AML-193 (cell line): ENCODE measurements around the gene MTMR11.
A peak's percentile ranks its signal among the peaks of the same experiment; 100 is the strongest.

Source experiments
- DNase-seq, 2 experiments: peaks; one replicate each; lab custom pipeline; 2025; lab: John Stamatoyannopoulos, UW

MTMR11 gene

DNA sequence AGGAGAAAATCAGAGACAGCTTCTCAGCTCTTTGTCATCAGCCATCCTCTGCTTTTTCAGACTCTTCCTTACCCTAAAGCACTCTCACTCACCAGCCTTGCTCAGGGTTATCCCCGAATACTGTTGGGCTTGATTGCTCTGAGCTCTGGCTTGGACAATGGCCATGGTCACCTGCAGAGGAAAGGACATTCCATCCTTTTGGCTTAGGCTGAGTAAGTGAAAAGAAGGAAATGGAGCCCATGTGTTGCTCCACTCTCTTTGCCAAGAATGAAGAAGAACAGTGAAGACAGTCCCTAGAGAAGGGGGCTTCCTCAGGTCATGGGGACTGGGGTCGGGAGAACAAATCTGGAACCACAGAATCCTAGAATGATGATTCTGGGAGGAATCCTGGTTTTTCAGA lies 2.3 kb downstream of the MTMR11 start:
- no peak for DNase-seq

DNA sequence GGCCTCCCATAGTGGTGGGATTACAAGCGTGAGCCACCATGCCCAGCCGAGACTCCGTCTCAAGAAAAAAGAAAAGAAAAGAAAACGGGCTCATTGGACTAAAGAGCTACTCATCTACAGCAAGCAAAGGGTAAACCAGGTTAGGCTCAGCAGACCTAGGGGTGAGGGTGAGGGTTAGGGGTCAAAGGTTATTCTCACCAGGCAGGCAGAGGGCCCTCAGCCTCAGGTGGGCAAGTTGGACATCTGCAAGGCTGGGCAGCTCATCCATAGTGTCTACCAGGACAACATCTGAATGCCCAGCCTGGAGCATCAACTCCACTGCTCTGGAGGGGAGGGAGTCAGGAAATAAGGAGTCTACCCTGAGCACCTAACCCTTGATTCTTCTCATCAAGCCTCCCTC lies 3.5 kb downstream of the MTMR11 start:
- no peak for DNase-seq

DNA sequence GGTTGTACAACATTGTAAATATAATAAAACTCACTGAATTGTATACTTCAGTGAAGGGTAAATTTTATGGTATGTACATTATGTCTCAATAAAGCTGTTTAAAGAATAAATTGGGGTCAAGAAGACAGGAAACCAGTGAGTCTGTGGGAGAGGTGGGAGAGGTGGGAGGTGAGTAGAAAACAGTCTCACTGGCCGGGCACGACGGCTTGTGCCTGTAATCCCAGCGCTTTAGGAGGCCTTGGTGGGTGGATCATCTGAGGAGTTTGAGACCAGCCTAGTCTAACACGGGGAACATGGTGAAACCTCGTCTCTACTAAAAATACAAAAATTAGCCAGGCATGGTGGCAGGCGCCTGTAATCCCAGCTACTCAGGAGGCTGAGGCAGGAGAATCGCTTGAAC lies 4.2 kb downstream of the MTMR11 start:
- no peak for DNase-seq

DNA sequence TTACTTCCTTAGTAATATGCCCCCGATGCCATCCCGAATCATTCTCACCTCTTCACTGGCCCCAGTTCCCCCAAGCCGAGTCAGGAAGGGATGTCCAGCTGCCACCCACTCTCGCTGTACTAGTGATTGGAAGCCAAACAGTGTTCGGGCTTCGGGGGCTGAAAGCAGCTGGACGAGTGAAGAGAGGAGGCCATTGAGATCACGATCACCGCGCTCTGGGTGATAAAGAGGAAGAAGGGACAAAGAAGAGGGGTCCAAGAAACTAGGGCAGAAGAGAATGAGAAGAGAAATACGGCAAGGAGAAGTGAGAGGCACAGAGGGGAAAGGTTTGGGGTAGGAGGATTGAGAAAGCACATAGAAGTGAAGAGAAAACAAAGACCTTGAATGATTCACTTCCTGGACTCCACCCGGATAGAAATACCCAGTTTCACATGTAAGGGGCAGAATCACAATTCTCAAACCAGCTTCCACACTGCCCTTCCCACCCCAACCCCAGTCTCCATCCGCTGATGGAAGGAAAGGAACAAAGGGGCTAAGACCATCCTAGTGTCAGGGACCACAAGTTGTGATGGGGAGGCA lies 5.4 kb downstream of the MTMR11 start:
- no peak for DNase-seq

DNA sequence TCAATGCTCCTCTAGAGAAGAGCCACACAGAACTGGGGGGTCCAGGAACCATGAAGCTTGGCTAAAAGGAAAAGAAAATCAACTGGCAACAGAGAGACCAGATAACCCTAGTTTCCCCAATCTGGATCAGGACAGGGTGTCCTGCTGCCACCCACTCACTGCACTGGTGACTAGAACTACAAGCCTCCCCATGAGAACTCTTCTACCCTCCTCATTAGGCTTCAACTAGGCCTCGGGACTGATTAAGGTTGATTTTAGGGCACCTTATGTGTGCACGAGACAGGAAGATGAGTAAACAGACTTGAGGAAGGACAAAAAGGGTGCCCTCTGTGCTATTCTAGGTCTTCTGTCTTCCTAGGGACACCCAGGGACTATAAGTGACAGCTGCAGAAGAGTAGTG lies 6.8 kb downstream of the MTMR11 start:
- DNase-seq = no peak

DNA sequence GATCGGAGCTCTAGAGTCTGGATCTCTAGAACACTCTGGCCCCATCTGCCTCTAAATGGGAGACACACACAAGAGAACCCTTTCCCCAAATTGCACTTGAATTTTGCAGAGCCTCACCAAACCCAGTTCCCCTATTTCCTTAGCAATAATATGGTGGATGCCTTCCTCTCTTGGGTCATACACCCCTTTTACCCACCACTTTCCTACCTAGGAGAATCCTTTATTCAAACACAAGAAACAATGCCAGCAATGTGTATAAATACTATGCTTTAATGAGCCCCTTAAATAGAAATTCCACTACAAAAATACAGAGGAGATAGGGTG lies 8.3 kb downstream of the MTMR11 start:
- DNase-seq = peak in 1 of 2 experiments; percentile 32

DNA sequence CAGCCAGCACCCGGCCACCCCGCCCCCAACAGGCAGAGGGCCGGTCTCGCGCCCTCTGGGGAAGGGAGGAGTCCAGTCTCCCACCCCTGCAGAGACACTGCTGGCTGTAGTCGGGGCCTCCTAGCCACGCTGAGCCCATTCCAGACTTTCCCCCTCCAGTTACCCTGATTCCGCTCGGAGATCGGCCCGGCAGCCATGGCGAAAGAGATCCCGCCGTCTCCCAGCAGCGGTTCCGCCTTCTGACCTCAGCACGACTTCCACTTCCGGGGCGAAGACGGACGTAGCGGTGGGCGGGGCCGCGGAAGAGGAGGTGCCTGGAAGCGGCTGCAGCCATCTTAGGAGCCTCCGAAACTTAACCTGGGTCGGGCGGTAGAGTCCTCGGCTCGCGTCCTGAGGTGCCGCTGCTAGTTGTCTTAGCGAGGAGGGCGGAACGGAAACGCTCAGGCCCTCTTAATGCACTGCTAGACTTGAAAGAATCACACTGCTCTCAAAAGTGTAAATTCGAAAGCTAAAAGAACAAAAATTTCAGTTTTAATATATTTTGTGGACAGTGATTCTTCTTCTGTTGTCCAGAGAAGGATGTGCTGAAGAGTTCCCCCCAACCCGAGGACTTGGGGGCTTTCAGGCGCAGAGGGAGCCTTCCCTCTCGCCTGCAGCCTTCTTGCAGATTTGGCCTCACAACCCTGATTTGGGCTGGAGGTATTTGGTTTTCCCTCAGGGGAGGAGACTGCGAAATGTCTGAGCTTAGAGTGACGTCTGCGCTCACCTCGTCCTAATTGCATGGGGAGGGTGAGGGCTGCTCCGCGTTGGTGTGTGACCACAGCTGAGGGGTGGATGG lies 8.9 kb downstream of the MTMR11 start, which contains the start of gene SF3B4:
TSS of gene SF3B4 (minus strand) at position 241 of the 838 bp plus-strand sequence. CDS start at position 197, 44 bp downstream.
- DNase-seq = peak; percentile 93

DNA sequence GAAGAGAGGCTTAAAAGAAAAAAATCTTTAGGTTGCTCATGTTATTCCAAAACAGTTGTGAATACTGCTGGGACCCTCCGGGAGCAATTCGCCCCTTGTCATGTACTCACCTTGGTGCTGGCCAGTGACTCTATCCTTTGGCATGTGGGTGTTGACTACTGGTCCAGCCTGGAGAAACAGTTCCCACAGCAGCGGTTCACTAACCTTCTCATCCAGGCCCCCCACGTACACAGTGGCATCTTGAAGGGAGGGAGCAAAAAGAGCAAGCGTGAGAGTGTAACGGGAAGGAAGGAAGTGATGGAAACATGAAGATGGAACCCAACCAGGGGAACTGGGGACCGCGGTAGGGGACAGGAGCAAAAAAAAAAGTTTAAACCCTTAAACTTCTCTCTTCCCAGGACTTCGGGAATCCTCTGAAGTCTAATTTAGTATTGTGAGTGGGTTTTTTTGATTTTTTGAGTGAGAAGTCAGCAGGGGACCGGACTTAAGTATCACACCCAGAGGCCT lies 9.6 kb downstream of the MTMR11 start:
- no peak for DNase-seq

DNA sequence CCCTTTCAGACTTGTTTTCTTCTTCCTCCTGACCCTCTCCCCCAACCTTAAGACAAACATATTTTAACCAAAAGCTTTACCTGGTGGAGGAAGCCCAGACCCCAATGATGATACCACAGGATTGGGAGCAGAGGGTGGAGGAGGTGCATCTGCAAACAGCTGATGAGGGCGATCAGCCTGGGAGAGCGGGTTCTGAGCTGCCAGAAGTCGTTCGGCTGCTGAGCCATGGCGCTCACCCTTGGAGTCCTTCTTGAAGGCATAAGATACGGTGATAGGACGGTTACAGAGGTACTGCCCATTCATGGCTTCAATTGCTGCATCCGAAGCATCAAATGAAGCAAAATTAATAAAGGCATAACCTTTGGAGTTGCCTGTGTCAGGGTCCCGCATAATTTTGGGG lies 10.4 kb downstream of the MTMR11 start:
- DNase-seq = no peak

DNA sequence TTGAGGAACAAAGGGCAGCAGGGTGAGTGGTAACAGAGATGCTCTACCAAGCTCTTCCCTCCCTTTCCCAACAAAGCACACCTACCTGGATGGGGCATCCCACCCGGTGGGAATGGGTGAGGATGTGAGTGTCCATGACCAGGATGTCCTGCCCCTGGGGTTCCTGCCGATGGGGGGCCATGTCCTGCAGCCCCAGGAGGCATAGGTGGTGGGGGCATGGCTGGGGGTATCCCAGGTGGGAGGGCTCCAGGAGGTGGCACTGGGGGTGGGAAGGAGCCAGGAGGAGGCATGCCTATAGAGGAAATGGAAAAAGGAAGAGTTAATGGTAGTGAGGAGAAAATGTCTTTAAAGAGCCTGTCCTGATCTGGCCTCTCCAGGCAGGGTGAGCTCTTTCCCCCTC lies 10.9 kb downstream of the MTMR11 start:
- no peak for DNase-seq

DNA sequence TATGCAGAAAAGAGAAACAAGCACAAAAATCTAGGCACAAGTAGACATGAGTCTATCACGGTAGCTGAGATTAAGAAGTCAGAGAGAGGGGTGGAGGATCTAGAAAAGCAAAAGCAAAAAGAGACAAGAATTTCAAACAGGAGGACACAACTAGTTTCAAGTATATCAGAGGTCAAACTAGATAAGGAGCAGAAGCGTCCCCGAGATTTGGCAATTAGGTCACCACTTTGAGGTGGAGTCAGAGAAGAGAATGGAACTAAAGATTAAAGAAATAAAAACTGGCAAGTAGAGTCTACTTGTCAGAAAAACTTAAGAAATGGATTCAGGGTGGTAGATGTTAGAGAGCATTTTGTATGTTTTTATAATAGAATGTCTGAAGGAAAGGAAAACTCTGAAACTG lies 11.3 kb downstream of the MTMR11 start:
- DNase-seq = no peak

DNA sequence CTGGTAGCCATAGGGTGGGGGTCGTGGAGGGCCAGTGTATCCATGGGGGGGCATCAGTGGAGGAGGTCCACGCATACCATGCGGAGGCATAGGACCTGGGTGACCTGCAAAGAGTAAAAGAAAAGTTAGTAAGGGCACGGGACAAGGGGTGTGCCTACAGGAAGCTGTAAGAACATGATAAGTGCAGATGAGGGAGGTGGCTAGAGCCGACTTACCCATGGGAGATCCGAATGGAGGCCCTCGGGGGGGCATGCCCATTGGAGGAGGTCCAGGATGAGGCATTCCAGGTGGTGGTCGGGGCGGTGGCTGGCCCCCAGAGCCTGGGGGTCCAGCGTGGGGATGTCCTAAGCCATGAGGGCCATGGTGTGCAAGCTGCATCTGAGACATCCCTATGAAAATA lies 13.1 kb downstream of the MTMR11 start:
- DNase-seq = no peak

DNA sequence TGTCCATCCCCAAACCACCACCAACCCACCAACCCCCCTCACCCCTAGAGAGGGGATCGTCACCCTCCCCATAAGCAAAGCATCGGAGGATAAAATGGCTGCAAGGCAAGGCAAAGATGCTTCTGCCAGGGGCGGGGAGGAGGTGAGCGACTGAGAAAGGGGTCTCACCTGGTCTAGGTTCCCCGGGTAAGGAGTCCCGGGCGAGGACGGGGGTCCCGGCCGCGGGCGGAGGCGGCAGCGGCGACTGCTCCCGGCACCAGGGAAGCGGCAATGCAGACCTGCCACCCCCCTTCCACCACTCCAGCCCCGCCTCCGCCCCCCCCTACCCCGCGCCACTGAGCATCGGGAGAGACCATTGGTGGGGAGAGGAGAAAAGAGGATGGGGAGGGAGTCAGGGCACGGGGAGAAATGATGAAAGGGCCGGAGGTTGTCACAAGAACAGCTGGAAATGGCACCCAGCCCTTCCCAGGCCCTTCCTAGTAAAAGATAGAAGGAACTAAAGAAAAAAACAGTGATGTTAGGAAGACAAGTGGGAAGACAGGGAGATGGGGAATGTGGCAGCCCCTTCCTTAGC lies 19.0 kb downstream of the MTMR11 start, which contains the start of gene SV2A:
TSS of gene SV2A (minus strand) at position 274 of the 574 bp plus-strand sequence. CDS start 4,004 bp downstream, outside the sequence.
- peak; percentile 43 to 67 for DNase-seq

DNA sequence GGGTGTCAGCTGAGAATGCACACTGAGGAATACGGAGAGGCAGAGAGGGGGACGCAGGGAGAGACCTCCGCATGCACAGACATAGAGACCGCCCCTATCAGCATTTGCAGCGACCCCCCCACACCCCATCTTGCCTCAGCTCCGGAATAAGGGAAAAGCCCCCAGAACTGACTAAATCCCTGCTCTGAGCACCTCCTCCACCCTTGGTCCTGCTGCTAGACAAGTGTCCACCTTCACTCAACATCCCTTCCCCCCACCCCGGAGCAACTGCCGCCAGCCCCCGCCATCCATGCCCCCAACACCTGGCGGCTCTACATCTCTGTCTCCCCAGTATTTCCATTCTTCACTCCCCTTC lies 19.8 kb downstream of the MTMR11 start:
- DNase-seq = no peak

DNA sequence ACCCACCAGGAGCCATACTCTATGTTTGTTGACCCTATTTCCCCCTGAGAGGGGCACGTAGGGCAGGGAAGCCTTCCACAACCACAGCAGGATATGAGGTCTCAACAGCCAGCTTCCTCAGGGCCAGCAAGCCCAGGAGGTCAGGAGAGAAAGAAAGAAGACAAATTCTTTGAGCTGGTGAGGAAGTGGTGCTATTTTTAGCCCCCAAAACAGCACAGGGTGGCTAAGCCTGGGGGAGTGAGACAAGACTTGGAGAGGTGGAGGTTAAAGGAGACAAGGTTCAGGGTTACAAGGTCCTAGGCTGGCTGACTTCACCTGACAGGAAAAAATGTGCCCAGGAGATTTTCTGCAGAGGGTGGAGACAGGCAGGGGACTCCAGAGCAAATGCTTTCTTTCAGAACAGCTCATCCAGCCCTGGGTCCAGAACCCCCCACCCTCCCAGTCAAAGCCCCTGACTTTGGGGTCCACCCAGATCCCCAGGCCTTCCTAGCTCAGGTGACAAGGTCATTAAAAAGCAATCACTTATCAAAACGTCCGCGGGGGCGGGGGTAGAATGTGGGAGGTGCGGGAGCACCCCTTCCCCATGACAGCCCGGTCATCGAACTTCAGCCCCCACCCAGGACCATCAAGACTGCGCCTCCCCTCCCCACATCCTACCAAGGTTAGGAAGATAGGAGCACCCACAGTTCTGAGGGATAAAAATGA lies 20.3 kb downstream of the MTMR11 start:
- peak in 1 of 2 experiments; percentile 9 for DNase-seq

DNA sequence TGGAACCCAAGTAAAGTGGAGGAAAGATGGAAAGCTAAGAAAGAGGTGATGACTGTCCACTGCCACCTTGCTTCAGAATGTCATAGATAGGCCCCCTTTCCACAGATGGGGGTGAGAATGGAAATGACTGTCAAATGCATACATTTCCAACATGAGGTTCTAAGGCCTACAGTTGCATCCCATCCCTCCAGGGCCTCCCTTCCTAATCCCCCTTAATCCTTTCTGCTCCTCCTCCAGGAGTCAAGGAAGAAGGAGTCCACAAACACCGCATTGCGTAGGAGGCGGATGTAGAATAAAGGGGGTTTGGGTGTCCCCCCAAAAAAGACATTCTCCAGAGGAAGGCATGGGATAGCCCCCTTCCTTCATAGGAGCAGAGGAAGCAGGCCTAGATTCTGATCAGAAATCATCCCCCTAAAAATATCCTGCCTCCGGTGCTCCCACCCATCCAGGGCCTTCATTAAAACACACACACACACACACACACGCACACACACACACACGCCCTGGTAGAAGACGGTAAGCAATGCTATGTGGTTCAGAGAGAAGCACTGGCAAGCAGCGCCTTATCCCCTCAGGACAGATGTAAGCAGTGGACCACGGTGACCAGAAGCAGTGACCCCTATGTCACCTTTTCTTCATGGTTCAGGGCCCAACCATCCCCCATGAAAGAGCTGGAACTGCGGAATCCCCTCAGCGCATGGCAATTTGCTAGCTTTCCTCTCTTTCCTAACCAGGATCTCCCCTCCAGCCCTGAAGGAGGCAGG lies 21.1 kb downstream of the MTMR11 start:
- no peak for DNase-seq

DNA sequence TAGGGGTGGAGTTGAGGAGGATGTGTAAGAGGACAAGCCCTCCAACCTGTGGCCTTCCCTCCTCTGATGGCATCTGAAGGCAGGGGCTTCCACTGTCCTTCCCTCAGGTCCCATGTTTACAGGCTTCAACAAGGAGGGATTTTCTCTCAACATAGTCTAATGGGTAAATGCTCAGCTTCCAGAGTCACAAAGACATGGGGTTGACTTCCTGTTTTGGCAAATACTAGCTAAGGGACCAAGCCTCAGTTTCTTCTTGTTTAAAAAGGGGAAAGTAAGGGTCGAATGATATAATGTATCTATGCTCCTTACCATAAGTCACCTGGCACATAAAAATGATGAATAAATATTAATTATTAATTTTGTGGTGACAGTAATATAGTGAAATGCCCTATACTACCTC lies 22.1 kb downstream of the MTMR11 start:
- no peak for DNase-seq

DNA sequence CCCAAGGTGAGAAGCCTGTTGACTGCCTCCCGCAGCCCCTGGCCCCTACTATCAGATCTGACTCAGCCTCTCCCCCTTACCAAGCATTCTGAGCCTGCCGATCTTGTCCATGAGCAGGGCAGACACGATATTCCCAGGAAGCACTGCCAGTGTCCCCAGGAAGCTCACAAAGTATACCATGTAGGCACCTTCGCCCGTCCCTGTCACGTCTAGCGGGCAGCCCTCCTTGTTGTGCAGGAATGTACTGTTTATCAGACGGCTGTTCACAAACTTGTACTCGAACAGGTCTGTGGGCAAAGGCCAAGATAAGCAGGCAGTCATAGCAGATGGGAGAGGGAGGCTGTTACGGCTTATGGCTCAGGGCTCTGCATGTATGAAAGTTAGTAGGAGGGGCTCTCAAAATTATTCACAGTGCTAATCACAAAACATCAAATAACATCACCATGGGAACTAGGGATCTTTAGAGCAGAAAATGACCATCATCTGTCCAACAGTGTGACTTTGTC lies 30.1 kb downstream of the MTMR11 start:
- DNase-seq = no peak

DNA sequence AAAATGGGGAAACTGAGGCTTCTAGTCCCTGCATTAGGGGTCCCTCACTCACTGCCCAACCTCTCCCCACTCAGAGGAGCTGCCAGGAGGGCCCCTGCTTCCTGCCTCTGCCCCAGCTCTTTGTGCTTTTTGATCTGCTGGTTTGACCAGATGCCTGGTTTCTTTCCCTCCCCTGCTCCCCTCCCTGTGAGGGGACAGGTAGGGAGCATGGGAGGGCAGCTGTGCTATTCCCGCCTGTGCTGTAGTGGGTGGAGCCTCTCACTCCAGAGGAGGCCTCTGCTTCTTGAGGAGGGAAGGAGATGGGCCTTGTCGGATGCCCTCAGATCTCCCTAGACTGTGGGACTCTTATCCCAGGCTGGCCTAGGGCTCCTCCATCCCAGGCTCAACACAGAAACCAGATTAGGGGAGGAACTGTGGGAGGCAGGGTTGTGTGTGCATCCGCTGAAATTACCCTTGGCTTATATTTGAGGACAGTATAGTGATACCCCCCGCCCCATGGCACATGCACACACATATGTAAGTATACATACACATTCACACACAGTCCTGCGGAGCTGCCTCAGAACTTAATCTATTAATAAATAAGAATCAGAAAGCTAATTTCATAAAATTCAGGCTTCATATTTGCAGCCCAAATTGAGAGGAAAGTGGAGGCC lies 32.7 kb downstream of the MTMR11 start:
- no peak for DNase-seq

DNA sequence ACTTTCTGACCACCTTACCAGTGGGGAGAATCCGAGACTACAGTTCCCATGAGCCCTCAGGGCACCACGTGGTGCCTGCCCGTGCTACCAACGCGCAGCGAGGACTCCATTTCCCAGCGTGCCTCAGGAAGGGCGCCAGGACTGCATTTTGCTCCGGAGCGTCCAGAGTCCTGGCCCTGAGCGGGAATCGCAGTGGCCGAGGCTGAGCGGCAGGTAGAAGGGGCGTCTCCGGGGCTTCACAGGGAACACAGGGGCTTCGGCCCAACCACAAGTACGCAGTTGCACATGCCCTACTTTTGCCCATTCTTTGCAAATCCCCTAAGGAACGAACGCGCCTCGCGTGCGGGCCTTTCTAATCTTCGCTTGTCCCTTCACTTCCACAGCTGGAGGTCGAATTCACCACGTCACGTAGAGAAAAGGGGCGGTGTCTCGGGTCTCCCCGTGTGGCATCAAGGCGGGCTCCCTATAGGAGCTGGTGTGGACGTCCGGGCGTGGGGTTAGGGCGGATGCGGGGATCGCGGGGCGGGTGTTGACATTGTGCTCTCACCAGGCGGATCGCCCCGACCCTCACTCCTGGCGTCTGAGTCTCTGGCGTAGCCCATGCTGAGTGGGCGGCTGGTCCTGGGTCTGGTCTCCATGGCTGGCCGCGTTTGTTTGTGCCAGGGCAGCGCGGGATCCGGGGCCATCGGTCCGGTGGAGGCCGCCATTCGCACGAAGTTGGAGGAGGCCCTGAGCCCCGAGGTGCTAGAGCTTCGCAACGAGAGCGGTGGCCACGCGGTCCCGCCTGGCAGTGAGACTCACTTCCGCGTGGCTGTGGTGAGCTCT lies 37.0 kb downstream of the MTMR11 start, which contains the start of gene BOLA1:
TSS of gene BOLA1 (plus strand) at position 109 of the 825 bp plus-strand sequence. CDS start at position 601, 492 bp downstream.
- DNase-seq = peak; percentile 75 to 82
